Memory B cell (primary cell): Measurements from ENCODE around the gene TMEM161B.
"Not testable (repeated sequence)": the region's sequence is repeated elsewhere in the genome, so short reads cannot be mapped to it uniquely, and the experiment has no call there.

Source experiments
- ATAC-seq: fragments of 150-1000 bp; cut with Tn5 transposase; 2 replicates; pipeline ENCODE4 v1.10.0; 2021; ENCODE audit warnings: low read depth, mild to moderate bottlenecking, moderate library complexity
- DNase-seq, 2 donors: peaks; one replicate each; pipeline ENCODE4 v3.0.0; 2022; ENCODE audit warnings: low spot score in 2 of 2
- H3K27ac Mint-ChIP-seq: one replicate; pipeline ENCODE4 v1.8.0; 2022; ENCODE audit warnings: mild to moderate bottlenecking, moderate library complexity, mixed read lengths
- H3K27me3 Mint-ChIP-seq: one replicate; pipeline ENCODE4 v1.8.0; 2022; ENCODE audit warnings: mixed read lengths
- H3K36me3 Mint-ChIP-seq: one replicate; pipeline ENCODE4 v1.8.0; 2022; ENCODE audit warnings: mild to moderate bottlenecking, mixed read lengths
- H3K4me1 Mint-ChIP-seq: one replicate; pipeline ENCODE4 v1.8.0; 2022; ENCODE audit warnings: mixed read lengths
- H3K4me3 Mint-ChIP-seq: one replicate; pipeline ENCODE4 v1.8.0; 2022; ENCODE audit warnings: mild to moderate bottlenecking, moderate library complexity, mixed read lengths
- H3K9me3 Mint-ChIP-seq: one replicate; pipeline ENCODE4 v1.8.0; 2022; ENCODE audit warnings: mixed read lengths

Gene TMEM161B

GRCh38 chr5:88268385-88269184 lies at the start of gene TMEM161B:
TSS of gene TMEM161B (minus strand) at chr5:88268845. CDS start at chr5:88268723, 122 bp downstream.
- ATAC-seq: peak; percentile 95
- no peaks in the 10 kb centered on the region for H3K27me3 Mint-ChIP-seq
- peak within 1 kb of the TSS; percentile 88 for H3K27ac Mint-ChIP-seq
- H3K4me1 Mint-ChIP-seq: peaks cover 16% of the 10 kb centered on the region
- peak; percentile 81 to 91 for DNase-seq
- H3K4me3 Mint-ChIP-seq: peak within 1 kb of the TSS; percentile 87
- H3K9me3 Mint-ChIP-seq: no peaks in the 10 kb centered on the region
- H3K36me3 Mint-ChIP-seq: peaks cover 16% of the 10 kb centered on the region

- DNase-seq (no peak), ATAC-seq (no peak)
- Mint-ChIP-seq H3K9me3 (peaks cover 13% of the 10 kb centered on the region), H3K27ac (no peak overlapping the region), H3K4me3 (no peak overlapping the region), H3K27me3 (peaks cover 3% of the 10 kb centered on the region), H3K36me3 (peaks cover 10% of the 10 kb centered on the region), H3K4me1 (no peaks in the 10 kb centered on the region)
Measured at GRCh38 chr5:88304356-88304755, 35.7 kb upstream of the TMEM161B start.

GRCh38 chr5:88298425-88298824 lies 29.8 kb upstream of the TMEM161B start:
- peaks cover 3% of the 10 kb centered on the region for H3K27me3 Mint-ChIP-seq
- H3K4me3 Mint-ChIP-seq: no peak overlapping the region
- no peak overlapping the region for H3K27ac Mint-ChIP-seq
- H3K36me3 Mint-ChIP-seq: peaks cover 9% of the 10 kb centered on the region
- peaks cover 4% of the 10 kb centered on the region for H3K9me3 Mint-ChIP-seq
- DNase-seq (no peak), ATAC-seq (no peak)
- H3K4me1 Mint-ChIP-seq: no peaks in the 10 kb centered on the region

- no peak for DNase-seq
- no peaks in the 10 kb centered on the region for H3K9me3 Mint-ChIP-seq
- H3K36me3 Mint-ChIP-seq: peaks cover 12% of the 10 kb centered on the region
- no peak overlapping the region for H3K4me3 Mint-ChIP-seq
- no peak for ATAC-seq
- H3K4me1 Mint-ChIP-seq: no peaks in the 10 kb centered on the region
- H3K27me3 Mint-ChIP-seq: no peaks in the 10 kb centered on the region
- H3K27ac Mint-ChIP-seq: no peak overlapping the region
Measured at GRCh38 chr5:88290801-88291200, 22.2 kb upstream of the TMEM161B start.

- no peaks in the 10 kb centered on the region for H3K27me3 Mint-ChIP-seq
- peaks cover 12% of the 10 kb centered on the region for H3K36me3 Mint-ChIP-seq
- no peaks in the 10 kb centered on the region for H3K9me3 Mint-ChIP-seq
- no peak overlapping the region for H3K4me3 Mint-ChIP-seq
- ATAC-seq: no peak
- DNase-seq: no peak
- no peak overlapping the region for H3K27ac Mint-ChIP-seq
- H3K4me1 Mint-ChIP-seq: no peaks in the 10 kb centered on the region
Measured at GRCh38 chr5:88288528-88289197, 20.0 kb upstream of the TMEM161B start.

- Mint-ChIP-seq H3K36me3 (peaks cover 11% of the 10 kb centered on the region), H3K4me1 (no peaks in the 10 kb centered on the region), H3K27ac (no peak overlapping the region), H3K4me3 (no peak overlapping the region), H3K27me3 (no peaks in the 10 kb centered on the region), H3K9me3 (no peaks in the 10 kb centered on the region)
- no peak for ATAC-seq
- no peak for DNase-seq
Measured at GRCh38 chr5:88287846-88288527, 19.3 kb upstream of the TMEM161B start.

GRCh38 chr5:88287302-88287701 lies 18.7 kb upstream of the TMEM161B start:
- no peaks in the 10 kb centered on the region for H3K9me3 Mint-ChIP-seq
- no peaks in the 10 kb centered on the region for H3K27me3 Mint-ChIP-seq
- no peak for DNase-seq
- no peak for ATAC-seq
- no peak overlapping the region for H3K4me3 Mint-ChIP-seq
- no peak overlapping the region for H3K27ac Mint-ChIP-seq
- H3K4me1 Mint-ChIP-seq: no peaks in the 10 kb centered on the region
- peaks cover 13% of the 10 kb centered on the region for H3K36me3 Mint-ChIP-seq

GRCh38 chr5:88283690-88284089 lies 15.0 kb upstream of the TMEM161B start:
- H3K9me3 Mint-ChIP-seq: no peaks in the 10 kb centered on the region
- no peaks in the 10 kb centered on the region for H3K27me3 Mint-ChIP-seq
- ATAC-seq (no peak), DNase-seq (no peak)
- H3K36me3 Mint-ChIP-seq: peaks cover 7% of the 10 kb centered on the region
- no peak overlapping the region for H3K27ac Mint-ChIP-seq
- no peak overlapping the region for H3K4me3 Mint-ChIP-seq
- no peaks in the 10 kb centered on the region for H3K4me1 Mint-ChIP-seq

GRCh38 chr5:88281322-88281721 lies 12.7 kb upstream of the TMEM161B start:
- Mint-ChIP-seq H3K4me3 (no peak overlapping the region), H3K27ac (peak overlapping the region; percentile 25), H3K27me3 (no peaks in the 10 kb centered on the region), H3K36me3 (peaks cover 3% of the 10 kb centered on the region), H3K9me3 (no peaks in the 10 kb centered on the region), H3K4me1 (no peaks in the 10 kb centered on the region)
- no peak for DNase-seq
- no peak for ATAC-seq

GRCh38 chr5:88279584-88279983 lies 10.9 kb upstream of the TMEM161B start:
- Mint-ChIP-seq H3K27me3 (no peaks in the 10 kb centered on the region), H3K36me3 (peaks cover 6% of the 10 kb centered on the region), H3K4me3 (no peak overlapping the region), H3K27ac (no peak overlapping the region), H3K9me3 (no peaks in the 10 kb centered on the region), H3K4me1 (no peaks in the 10 kb centered on the region)
- no peak for DNase-seq
- ATAC-seq: no peak

- DNase-seq (no peak), ATAC-seq (no peak)
- H3K4me1 Mint-ChIP-seq: no peaks in the 10 kb centered on the region
- H3K4me3 Mint-ChIP-seq: no peak overlapping the region
- H3K27me3 Mint-ChIP-seq: no peaks in the 10 kb centered on the region
- no peaks in the 10 kb centered on the region for H3K9me3 Mint-ChIP-seq
- peaks cover 5% of the 10 kb centered on the region for H3K36me3 Mint-ChIP-seq
- no peak overlapping the region for H3K27ac Mint-ChIP-seq
Measured at GRCh38 chr5:88276378-88276777, 7.7 kb upstream of the TMEM161B start.

- ATAC-seq: no peak
- no peak for DNase-seq
- Mint-ChIP-seq H3K27ac (no peak overlapping the region), H3K27me3 (no peaks in the 10 kb centered on the region), H3K36me3 (peaks cover 10% of the 10 kb centered on the region), H3K9me3 (no peaks in the 10 kb centered on the region), H3K4me3 (no peak overlapping the region), H3K4me1 (peaks cover 3% of the 10 kb centered on the region)
Measured at GRCh38 chr5:88275581-88275980, 6.9 kb upstream of the TMEM161B start.

- peak; percentile 2 for ATAC-seq
- Mint-ChIP-seq H3K27me3 (no peaks in the 10 kb centered on the region), H3K36me3 (peaks cover 17% of the 10 kb centered on the region), H3K27ac (peak overlapping the region; percentile 88), H3K4me1 (peaks cover 16% of the 10 kb centered on the region), H3K4me3 (peak overlapping the region; percentile 87), H3K9me3 (no peaks in the 10 kb centered on the region)
- no peak for DNase-seq
Measured at GRCh38 chr5:88269222-88269771, 652 bp upstream of the TMEM161B start.

- DNase-seq, H3K27ac Mint-ChIP-seq, ATAC-seq, H3K9me3 Mint-ChIP-seq, H3K4me3 Mint-ChIP-seq, H3K27me3 Mint-ChIP-seq: not testable (repeated sequence)
- Mint-ChIP-seq H3K36me3 (peaks cover 15% of the 10 kb centered on the region), H3K4me1 (peaks cover 16% of the 10 kb centered on the region)
Measured at GRCh38 chr5:88264565-88264964, 4.1 kb downstream of the TMEM161B start.
